NCI-H1105 (cell line): ENCODE data around the gene DYNC2H1.

Experiments used
- DNase-seq: peaks from one replicate; lab custom pipeline; 2025; lab: John Stamatoyannopoulos, UW

DYNC2H1 gene

GRCh38 chr11:103108933-103109817 is at the start of gene DYNC2H1:
Gene DYNC2H1, plus strand, starts transcription at chr11:103109426. Its CDS starts 149 bp downstream, at chr11:103109575.
- DNase-seq, result peak; percentile 93

GRCh38 chr11:103061656-103062055 is 47.6 kb upstream of the DYNC2H1 start:
- no peak for DNase-seq

GRCh38 chr11:103067118-103067517 is 42.1 kb upstream of the DYNC2H1 start:
- DNase-seq, result no peak

GRCh38 chr11:103069367-103069766 is 39.9 kb upstream of the DYNC2H1 start:
- no peak for DNase-seq

GRCh38 chr11:103070142-103070541 is 39.1 kb upstream of the DYNC2H1 start:
- DNase-seq, result no peak

GRCh38 chr11:103071008-103071407 is 38.2 kb upstream of the DYNC2H1 start:
- no peak for DNase-seq

- no peak for DNase-seq
Observed at GRCh38 chr11:103076361-103076760, 32.9 kb upstream of the DYNC2H1 start.

GRCh38 chr11:103077554-103077953 is 31.7 kb upstream of the DYNC2H1 start:
- DNase-seq, result no peak

- DNase-seq, result no peak
Observed at GRCh38 chr11:103078710-103079109, 30.5 kb upstream of the DYNC2H1 start.

- no peak for DNase-seq
Observed at GRCh38 chr11:103079833-103080232, 29.4 kb upstream of the DYNC2H1 start.

- no peak for DNase-seq
Observed at GRCh38 chr11:103085758-103086365, 23.4 kb upstream of the DYNC2H1 start.

- no peak for DNase-seq
Observed at GRCh38 chr11:103086461-103086860, 22.8 kb upstream of the DYNC2H1 start.

- peak; percentile 25 for DNase-seq
Observed at GRCh38 chr11:103091064-103091800, 18.0 kb upstream of the DYNC2H1 start.

GRCh38 chr11:103091801-103092524 is 17.3 kb upstream of the DYNC2H1 start, which contains the start of gene DCUN1D5:
Gene DCUN1D5, minus strand, starts transcription at chr11:103092160. Its CDS starts 288 bp downstream, at chr11:103091872.
- DNase-seq, result peak; percentile 92

- no peak for DNase-seq
Observed at GRCh38 chr11:103097279-103097678, 11.9 kb upstream of the DYNC2H1 start.

- DNase-seq, result peak; percentile 20
Observed at GRCh38 chr11:103109818-103110388, 677 bp downstream of the DYNC2H1 start.

- DNase-seq, result no peak
Observed at GRCh38 chr11:103110391-103110790, 1.2 kb downstream of the DYNC2H1 start.

- DNase-seq, result no peak
Observed at GRCh38 chr11:103111400-103111799, 2.2 kb downstream of the DYNC2H1 start.

- DNase-seq, result no peak
Observed at GRCh38 chr11:103112364-103112763, 3.1 kb downstream of the DYNC2H1 start.

- DNase-seq, result no peak
Observed at GRCh38 chr11:103114836-103115235, 5.6 kb downstream of the DYNC2H1 start.

GRCh38 chr11:103125462-103125861 is 16.2 kb downstream of the DYNC2H1 start:
- DNase-seq, result no peak
